Left forelimb (tissue), 1 donor: ENCODE results near the gene KRT36.

Source experiments
- DNase-seq: peaks from one replicate; pipeline ENCODE4 v3.0.0-alpha.2; 2018; ENCODE audit warnings: low spot score

Gene KRT36

DNA sequence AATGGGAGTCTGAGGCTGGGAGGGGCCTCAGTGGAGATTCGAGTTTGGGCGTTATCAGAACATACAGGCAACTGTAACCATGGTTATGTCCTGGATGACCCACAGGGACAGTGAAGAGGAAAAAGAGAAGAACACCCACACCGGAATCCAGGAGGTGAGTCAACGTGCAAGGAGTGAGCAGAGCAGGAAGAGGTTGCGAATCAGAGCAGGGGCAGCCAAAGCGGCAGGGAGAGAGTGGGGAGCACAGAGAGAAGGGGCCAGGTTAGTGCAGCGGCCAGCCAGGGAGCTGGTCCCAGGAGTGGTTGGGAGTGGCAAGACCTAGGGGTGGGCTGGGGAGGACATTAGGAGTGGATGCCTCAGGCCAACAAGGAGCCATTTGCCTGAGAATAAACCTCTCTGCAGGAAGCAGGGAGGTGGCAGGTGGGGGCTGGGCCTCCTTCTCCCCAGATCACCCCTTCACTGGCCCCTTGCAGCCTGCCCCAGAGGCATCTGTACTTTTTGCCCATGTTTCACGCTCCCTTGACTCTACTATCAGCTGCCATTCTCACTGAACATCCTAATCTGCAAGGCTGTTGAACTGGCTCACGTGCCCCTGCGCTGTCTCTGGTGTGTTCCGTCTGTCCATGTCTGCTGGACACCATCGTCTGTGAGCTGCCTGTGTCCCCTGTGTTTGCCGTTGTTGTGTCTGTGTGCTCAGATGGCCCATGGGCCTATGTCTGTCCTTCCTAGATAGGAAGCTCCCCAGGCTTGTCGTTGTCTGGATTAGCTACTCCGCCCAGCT lies 10.6 kb upstream of the KRT36 start:
- no peak for DNase-seq

DNA sequence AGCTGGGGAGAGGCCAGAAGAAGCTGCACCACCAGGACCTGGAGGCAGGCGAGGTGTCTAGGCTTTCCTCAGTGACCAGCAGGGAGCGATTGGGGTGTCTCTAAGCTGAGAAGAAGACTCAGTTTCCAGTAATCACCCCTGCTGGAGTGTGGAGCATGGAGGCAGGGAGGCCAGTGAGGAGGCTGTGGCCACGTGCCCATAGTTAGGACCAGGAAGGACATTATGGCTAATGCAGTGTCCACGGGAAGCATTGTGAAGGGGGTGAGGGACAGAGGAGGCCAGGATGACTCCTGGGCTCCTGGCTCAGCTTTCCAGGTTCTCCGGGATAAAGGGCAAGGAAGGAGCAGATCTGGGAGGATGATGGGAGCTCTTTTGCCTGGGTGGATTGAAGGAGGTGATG lies 10.0 kb upstream of the KRT36 start:
- no peak for DNase-seq

DNA sequence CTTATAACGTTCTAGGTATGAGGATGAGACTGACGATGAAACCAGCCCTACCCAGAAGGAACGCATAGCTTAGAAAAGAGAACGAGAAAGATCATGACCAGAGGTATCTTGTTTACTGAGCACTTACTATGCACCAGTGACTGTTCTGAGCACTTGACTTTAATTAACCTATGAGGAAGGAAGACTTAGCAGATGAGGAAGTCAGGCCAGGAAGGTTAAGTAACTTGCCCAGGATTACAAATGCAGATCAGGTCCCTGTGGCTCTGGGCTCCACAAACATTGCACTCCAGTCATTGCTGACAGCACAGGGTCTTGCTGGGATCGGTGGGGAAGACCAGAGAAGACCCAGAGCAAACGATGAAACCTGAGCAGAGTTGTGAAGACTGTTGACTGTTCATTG lies 8.6 kb upstream of the KRT36 start:
- no peak for DNase-seq

DNA sequence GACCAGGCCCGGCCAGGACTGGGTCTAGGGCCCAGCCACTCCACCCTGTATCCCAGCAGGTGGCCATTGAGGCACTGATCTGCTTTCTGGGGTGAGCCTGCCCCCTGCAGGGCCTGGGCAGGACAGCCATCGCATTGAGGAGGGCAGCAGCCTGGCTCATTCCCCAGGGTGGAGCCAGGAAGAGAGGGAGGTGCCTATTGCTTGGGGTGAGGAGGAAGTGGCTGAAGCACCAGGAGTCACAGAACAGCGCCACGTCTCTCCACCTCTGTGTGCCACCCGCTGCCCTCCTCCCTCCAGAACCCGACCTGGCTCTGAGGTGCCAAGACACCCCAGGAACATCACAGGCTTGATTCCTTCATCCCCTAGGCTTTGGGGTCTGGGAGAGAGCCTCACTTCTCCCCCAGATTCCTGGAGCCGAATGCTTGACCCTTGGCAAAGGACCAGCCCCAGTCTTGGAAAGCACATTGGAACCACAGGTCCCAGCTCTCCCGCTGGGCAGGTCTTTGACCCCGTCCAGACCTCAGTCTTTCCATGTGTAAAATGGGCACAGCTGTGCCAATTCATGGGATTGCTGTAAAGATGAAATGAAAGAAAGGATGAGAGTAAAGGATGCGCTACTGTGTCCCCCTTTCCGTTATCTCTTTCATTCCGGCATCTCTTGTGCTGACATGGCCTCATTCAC lies 7.2 kb upstream of the KRT36 start:
- no peak for DNase-seq

DNA sequence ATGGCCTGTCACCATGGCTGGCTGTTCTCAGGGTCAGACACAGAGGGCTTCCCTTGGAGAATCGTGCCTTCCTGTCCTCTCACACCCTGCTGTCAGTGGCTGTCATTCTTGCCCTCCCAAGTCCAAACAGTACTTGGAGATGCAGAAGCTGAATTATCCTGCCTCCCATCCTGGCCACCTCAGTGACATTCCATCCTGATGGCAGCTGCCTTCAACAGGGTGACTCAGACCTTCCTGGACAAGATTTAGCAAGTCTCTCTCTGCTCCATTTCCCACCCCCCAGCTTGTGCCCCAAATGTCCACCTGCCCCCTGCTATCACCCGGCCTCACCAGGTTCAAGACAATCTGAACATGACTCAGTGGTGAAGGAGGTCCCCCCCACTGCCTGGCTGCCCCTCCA lies 4.8 kb upstream of the KRT36 start:
- no peak for DNase-seq

DNA sequence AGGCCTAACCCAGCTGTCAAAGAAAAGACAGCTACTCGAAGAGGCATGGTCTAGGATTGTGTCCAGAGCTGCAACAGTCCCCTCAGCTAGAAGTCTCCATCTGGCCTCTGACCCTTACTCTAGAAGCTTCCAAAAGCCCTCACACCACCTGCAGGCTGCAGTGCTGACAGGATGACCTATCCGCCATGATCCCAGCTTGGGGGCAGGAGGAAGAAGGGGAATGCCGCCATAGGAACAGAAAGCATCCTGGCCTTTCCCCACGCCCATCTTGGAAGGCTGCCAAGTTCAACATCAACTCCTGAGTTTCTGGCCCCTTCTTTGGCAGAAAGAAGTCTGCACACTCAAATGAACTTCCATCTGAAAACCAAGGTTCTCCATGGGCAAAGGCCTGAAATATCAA lies 3.1 kb upstream of the KRT36 start:
- no peak for DNase-seq

DNA sequence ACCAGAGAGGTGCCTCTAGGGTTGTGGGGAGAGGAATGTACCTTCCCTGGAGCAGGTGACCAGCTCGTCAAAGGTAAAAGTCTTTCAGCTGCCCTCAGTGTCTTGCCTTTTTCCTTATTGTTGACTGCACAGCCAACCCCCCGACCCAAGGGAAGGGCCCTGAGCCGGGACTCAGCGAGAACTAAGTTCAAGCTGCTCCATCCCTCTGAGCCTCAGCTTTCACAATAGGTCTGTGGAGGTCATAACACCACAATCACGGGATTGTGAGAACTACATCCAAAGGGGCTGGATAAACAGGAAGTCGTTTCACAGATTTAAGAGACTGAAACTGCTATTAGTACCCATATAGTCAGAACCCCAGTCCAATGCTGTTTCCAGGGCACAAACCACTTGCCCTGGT lies 2.6 kb upstream of the KRT36 start:
- no peak for DNase-seq

DNA sequence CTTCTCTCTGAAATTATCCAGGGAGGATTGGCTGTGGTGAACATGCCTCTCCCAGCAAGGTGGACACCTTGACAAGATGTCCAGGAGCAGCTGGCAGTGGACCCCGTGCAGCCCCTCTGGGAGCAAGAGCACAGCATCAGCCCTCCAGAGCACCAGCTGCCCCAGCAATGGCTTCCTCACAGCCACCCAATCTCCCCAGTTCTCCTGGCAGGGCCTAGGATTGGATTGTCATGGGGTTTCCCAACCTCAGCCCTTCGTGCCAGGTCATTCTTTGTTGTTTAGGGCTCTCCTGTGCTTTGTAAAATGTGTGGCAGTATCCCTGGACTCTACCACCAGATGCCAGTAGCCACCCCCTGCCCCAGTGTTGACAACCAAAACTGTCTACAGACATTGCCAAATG lies 1.8 kb upstream of the KRT36 start:
- DNase-seq = no peak

DNA sequence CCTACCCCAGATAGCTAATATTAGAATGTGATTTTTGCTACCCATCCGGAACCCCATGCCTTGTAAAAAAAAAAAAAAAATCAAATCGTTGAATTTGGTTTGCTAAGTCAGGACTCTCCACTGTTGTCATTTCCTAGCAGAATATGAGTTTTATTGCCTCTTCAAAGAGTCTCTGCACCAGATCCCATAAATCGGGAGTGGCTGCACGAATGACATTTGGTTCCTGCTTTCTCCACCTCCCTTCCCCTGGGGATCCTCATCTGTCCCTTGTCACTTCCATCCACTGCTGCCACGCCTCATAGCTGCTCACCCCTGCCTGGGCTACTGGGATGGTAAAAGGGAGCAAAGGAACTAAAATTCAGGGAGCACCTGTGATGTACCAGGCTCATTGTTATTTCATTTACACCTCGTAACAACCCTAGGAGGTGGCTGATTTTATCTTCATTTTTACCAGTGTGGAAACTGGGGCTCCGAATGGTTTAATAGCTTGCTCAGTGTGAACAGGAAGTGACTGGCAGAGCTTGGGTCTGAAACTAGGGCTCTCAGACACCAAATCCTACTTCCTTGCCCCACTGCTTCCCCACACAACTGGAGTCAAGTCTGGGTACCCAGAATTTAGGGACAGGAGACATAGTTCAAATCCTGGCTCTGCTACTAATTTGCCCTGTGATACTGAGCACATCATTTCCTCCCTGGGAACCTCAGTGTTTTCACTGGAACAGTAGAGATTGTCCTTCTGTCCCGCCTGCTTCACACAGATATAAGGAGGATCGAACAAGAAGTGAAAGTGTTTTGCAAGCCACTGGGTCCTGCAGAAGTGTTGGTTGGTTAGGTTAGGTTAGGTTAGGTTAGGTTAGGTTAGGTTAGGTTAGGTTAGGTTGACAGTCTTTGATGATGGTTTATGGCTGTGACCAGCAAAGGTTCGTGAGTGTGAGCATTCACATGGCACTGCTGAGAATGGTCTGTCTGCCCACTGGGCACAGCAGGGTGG lies 585 bp upstream of the KRT36 start:
- no peak for DNase-seq

DNA sequence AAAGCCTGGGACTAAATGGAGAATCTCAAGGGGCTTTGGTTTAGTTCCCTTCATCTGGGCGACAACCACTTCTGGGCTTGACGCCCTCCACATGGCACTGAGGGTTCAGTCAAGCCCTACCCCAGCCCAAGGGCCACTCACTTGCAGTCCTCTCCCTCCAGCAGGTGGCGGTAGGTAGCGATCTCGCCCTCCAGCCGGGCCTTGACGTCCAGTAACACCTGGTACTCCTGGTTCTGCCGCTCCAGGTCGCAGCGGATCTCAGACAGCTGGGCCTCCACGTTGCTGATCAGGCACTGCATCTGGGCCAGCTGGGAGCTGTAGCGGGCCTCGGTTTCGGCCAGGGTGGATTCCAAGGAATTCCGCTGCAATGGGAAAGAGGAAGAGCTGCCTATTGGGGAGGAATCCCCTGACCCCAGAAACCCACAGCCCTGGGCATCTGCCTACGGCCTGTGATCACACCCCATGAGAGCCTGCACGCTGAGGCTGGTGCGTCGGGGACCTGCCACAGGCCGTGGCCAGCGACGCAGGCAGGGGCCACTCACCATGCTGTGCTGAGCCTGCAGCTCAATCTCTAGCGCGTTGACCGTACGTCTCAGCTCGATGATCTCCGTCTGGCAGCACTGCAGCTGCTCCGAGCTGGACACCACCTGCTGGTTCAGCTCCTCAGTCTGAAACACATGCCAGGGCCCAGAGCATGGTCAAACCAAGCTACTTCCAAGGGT lies 2.7 kb downstream of the KRT36 start:
- no peak for DNase-seq

DNA sequence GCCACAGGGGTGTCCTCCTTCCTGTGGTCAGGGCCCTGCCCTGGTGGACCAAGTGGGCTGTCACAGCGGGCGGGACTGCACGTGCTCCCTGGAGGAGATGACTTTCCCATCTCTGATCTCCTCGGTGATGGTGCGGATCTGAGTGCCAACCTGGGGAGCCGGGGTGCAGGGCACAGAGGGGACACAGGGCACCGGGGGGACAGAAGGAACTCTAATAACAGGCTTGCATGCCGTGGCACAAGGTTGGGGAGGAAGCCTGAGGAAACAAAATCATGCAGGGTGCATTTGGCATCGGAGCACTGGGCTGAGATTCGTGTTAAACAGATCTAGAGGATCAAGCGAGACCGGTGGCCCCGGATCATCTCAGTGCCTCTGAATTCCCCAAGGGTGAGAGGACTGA lies 3.4 kb downstream of the KRT36 start:
- no peak for DNase-seq

DNA sequence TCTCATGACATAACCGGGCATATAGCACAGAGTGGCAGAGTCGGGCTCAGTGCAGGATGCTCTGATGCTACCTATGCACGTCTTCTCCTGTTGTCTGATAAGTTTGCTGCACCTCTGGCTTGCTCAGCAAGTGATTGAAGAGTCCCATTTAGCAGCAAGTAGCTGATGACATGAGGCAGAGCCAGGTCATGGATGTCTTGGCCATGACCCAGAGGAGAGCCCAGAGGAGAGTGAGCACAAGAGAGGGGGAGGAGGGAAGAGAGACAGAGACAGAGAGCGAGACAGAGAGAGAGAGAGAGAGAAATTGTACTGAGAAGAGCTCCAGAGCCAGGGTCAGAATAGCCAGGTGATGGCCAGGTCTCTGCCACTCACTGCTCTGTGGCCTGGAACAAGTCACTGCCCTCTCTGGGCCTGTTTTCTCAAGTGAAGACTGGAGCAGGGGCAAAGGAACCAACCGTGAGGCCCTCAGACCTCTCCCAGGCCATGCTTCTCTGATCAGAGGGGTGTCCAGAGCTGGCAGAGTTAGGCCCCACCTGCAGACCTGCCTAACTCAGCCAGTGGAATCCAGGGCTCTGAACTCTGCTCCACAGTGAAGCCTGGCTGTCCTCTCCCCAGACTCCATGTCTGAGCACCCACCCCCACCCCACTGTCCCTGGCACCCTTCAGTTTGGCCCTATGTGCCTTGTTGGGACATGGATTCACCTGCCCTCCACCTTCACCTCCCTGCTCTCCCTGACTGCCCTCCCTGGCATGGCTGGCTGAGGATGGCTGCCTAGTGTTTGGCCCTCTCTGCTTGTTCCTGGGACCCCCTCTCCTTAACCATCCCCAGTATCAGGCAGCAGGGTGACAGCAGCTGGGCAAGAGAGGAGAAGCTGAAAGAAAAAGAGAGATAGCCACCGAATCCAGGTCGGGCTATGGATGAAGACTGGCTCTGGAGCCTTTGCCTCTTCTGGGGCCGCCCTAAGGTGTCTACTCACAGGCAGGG lies 4.5 kb downstream of the KRT36 start:
- no peak for DNase-seq

DNA sequence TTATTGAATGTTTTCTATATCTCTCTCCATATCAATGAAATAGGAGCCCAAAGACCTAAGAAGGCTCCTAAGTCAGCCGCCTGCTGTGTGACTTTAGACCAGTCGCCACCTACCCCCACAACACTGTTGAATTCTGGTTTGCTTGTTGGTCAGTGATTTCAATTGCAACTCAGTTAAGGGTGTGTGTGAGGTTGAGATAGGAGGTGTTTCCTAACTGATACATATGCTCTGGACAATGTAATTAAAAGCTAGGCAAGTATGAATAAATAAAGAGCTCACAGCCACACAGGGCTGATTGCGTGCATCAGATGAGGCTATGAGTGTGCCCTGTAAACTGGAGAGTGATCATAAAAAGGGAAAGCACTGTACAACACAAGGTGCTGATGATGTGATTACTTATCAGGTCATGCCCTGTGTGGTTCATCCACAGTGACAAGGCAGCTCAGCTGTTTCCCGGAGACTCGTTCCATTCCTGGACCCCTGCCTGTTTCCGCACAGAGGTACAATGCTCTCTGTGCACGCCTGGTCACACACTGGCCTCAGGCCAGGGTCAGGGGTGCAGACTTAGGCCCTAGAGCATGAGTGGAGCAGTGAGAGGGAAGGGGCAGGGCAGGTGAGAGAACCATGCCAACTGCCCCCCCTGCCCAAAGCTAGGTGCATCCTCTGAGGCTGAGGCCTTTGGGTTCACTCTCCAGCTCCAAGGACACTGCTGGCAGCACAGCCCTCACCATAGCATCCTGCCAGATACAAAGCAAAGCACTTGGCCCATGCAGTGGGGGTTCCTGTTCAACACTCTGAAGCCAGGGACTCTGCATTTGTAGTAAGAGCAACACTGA lies 5.5 kb downstream of the KRT36 start:
- DNase-seq = no peak

DNA sequence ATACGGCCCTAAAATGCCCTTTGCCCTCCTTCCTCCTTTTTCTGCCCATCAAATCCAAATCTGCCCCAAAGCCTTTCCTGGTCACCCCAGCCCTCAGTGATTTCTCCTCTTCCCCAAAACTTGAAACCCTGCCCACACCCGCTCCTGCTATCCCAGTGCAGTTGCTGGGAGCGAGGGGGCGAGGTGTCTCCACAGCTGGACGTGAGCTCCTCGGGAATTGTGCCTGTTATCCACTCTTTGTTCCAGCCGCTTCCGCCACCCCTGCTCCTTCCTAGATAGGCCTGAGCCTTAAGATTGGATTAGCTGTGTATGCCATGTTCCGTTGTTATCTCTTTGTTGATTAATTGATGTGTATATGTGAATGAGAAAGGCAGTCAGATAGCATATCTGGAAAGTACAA lies 6.2 kb downstream of the KRT36 start:
- DNase-seq = no peak

DNA sequence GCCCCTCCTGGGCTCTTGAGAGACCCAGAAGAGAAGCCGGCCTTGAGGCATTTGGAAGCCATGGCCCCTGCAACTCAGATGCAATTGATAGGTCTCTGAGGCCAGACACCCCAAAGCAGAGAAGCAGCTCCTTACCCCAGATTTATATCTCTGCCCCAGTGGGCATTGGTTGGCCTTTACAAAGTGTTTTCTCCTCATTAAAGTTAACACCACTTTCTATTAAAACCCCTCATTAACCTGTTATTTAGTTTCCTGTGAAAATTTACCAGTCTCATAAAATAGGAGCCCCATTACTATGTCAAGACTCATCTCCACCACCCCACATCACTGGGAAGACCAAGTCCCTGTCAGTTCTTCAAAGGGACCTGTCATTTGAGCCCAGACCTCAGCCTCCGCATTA lies 8.7 kb downstream of the KRT36 start, which contains the start of gene KRT35:
KRT35 (minus strand) TSS at position 116 of the 400 bp plus-strand sequence; CDS start at position 62, 54 bp downstream.
- no peak for DNase-seq

DNA sequence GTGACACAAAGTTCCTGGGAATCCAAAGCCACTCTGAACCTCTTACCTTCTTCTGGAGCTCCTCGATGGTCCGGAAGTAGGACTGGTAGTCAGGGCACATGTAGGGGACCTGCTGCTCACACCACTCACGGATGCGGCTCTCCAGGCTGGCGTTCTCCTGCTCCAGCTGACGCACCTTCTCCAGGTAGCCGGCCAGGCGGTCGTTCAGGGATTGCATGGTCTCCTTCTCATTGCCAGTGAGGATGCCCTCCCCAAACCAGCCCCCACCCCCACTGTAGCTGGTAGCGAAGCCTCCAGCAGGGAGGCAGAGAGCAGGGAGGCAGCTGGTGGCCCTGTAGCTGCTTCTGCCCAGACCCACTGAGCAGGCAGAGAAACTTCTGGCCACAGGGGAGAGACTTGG lies 9.1 kb downstream of the KRT36 start:
- DNase-seq = no peak

DNA sequence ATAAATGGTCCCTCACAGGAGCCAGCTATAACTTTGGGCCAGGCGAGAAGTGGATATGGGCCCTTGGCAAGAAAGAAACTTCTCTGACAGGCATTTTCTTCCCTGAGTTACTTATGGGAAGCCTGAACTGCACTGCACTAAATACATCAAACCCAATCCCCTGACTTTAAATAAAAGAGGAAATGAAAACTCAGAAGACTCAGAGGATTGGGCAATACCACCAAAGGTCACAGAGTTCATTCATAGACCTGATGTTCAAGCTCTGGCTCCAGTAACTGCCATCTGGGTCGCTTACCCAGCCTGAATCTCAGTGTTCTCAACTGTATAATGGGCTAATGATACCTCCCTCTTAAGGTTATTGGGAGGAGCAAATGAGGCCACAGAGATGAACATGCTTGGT lies 9.6 kb downstream of the KRT36 start:
- DNase-seq = no peak

DNA sequence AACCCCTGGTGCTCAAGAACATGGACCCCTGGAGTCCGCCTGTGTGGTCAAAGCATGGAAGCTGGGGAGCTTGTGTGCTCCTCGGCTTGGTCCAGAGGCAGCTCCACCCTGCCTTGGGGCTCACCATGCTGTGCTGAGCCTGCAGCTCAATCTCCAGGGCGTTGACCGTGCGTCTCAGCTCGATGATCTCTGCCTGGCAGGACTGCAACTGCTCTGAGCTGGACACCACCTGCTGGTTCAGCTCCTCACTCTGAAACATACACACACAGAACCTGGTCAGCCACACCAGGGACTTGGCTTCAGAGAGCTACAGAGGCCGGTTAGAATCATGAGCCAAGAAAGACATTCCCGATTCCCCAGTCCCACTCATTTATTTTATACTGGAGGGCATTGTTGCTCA lies 11.5 kb downstream of the KRT36 start:
- no peak for DNase-seq
